ENCODE data around the gene MYO5A.
"Not testable (repeated sequence)": the region's sequence is repeated elsewhere in the genome, so short reads cannot be mapped to it uniquely, and the experiment has no call there.

The MYO5A gene

DNA sequence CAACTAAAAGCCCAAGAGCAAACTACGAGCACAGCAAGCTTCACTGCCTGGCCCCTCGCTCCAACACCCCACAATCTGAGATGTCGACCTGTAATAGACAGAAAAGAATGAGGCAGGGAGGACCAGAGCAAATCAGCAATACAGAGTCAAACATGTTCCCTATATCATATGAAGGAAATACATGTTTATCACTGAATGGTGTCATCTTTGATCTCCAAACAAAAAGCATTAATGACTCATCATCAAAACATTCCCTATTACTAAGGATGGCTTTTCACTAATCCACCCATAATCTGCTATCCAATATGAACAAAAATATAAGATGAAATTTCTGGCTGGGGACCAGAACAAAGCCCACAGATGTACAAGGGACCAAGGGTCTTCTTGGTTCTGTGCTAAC is 34.7 kb downstream of the MYO5A start:
- no peak overlapping the region for H2AFZ ChIP-seq (ENCODE audit: low read depth)
- H3K4me3 ChIP-seq (IDR thresholded peaks at IDR 0.05; ENCODE audit: insufficient read depth, low read depth, low read length), result no peak overlapping the region
- no peaks in the 10 kb centered on the region for H3K36me3 ChIP-seq (ENCODE audit: insufficient read depth)
- H3K27ac ChIP-seq, result no peak overlapping the region
- no peaks in the 10 kb centered on the region for H4K20me1 ChIP-seq (ENCODE audit: insufficient read depth)
- no peaks in the 10 kb centered on the region for H3K27me3 ChIP-seq (ENCODE audit: insufficient read depth, low read depth)
- H3K4me1 ChIP-seq (ENCODE audit: low read depth, poor library complexity, severe bottlenecking), result peaks cover 39% of the 10 kb centered on the region
- H3K9ac ChIP-seq, result no peak overlapping the region
- H3K79me2 ChIP-seq (ENCODE audit: insufficient read depth, low read depth), result peaks cover 83% of the 10 kb centered on the region
- no peak overlapping the region for H3K4me2 ChIP-seq
- TF ChIP-seq, protein P1, sequence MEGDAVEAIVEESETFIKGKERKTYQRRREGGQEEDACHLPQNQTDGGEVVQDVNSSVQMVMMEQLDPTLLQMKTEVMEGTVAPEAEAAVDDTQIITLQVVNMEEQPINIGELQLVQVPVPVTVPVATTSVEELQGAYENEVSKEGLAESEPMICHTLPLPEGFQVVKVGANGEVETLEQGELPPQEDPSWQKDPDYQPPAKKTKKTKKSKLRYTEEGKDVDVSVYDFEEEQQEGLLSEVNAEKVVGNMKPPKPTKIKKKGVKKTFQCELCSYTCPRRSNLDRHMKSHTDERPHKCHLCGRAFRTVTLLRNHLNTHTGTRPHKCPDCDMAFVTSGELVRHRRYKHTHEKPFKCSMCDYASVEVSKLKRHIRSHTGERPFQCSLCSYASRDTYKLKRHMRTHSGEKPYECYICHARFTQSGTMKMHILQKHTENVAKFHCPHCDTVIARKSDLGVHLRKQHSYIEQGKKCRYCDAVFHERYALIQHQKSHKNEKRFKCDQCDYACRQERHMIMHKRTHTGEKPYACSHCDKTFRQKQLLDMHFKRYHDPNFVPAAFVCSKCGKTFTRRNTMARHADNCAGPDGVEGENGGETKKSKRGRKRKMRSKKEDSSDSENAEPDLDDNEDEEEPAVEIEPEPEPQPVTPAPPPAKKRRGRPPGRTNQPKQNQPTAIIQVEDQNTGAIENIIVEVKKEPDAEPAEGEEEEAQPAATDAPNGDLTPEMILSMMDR (conservative IDR thresholded peaks at IDR 0.05; ENCODE audit: low read depth, low read length), result no peak

DNA sequence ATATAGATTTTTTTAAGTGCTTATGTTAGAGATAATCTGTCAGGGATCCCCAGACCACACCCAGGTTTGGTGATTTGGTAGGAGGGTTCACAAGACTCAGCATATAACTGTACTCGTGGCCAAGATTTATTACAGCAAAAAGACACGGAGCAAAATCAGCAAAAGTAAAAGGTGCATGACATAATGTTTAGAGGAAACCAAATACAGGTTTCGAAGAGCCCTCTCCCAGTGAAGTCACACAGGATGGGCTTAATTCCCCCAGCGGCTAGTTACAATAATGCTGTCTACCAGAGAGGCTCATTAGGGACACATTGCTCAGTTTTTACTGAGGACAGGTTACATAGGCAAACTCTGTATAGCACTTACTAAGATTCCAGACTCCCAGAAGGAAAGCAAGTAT is 36.5 kb downstream of the MYO5A start:
- Histone ChIP-seq H3K4me1 (ENCODE audit: low read depth, poor library complexity, severe bottlenecking) (peaks cover 38% of the 10 kb centered on the region), H3K9ac (no peak overlapping the region), H3K36me3 (ENCODE audit: insufficient read depth) (no peaks in the 10 kb centered on the region), H3K79me2 (ENCODE audit: insufficient read depth, low read depth) (peaks cover 86% of the 10 kb centered on the region), H4K20me1 (ENCODE audit: insufficient read depth) (no peaks in the 10 kb centered on the region), H3K27me3 (ENCODE audit: insufficient read depth, low read depth) (no peaks in the 10 kb centered on the region), H2AFZ (ENCODE audit: low read depth) (no peak overlapping the region), H3K4me2 (no peak overlapping the region), H3K27ac (no peak overlapping the region), H3K4me3 (IDR thresholded peaks at IDR 0.05; ENCODE audit: insufficient read depth, low read depth, low read length) (no peak overlapping the region)
- TF ChIP-seq, protein P1 (conservative IDR thresholded peaks at IDR 0.05; ENCODE audit: low read depth, low read length), result no peak

DNA sequence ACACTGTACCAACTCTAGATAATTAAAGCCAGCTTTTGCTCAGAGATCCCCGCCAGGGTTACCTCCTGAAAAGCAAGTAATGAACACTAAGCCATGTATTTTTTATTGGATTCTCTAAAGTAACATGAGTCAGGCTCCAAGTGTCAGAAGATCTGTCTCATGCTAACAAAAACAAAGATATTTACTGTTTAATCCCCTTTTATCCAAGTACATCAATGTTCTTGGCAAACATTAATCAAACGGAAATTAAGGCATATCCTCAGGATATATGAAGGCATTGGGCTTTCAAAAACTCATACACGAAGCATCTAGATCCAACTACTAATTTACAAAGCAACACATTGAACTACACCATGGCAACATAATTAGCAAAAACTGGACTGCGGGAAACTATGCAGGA is 37.2 kb downstream of the MYO5A start:
- Histone ChIP-seq H3K27ac (no peak overlapping the region), H3K4me1 (ENCODE audit: low read depth, poor library complexity, severe bottlenecking) (peaks cover 33% of the 10 kb centered on the region)
- TF ChIP-seq, protein P1 (conservative IDR thresholded peaks at IDR 0.05; ENCODE audit: low read depth, low read length), result no peak

DNA sequence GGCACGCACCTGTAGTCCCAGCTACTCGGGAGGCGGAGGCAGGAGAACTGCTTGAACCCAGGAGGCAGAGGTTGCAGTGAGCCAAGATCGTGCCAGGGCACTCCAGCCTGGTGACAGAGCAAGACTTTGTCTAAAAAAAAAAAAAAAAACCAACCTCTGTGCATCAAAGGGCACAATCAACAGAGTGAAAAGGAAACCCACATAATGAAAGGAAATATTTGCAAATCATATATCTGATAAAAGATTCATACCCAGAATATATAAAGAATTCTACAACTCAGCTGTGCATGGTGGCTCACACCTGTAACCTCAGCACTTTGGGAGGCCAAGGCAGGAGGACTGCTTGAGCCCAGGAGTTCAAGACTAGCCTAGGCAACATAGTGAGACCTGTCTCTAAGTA is 39.2 kb downstream of the MYO5A start:
- H3K4me1 ChIP-seq (ENCODE audit: low read depth, poor library complexity, severe bottlenecking), result peaks cover 50% of the 10 kb centered on the region
- H3K4me3 ChIP-seq (IDR thresholded peaks at IDR 0.05; ENCODE audit: insufficient read depth, low read depth, low read length); H4K20me1 ChIP-seq (ENCODE audit: insufficient read depth); H3K9ac ChIP-seq; H3K27ac ChIP-seq; H3K4me2 ChIP-seq; H2AFZ ChIP-seq (ENCODE audit: low read depth); H3K27me3 ChIP-seq (ENCODE audit: insufficient read depth, low read depth); H3K36me3 ChIP-seq (ENCODE audit: insufficient read depth): not testable (repeated sequence)
- peaks cover 96% of the 10 kb centered on the region for H3K79me2 ChIP-seq (ENCODE audit: insufficient read depth, low read depth)

More for the DNA sequence above, 37.2 kb downstream of the MYO5A start:
- Histone ChIP-seq H2AFZ (ENCODE audit: low read depth) (no peak overlapping the region), H3K9ac (no peak overlapping the region), H3K79me2 (ENCODE audit: insufficient read depth, low read depth) (peaks cover 93% of the 10 kb centered on the region), H3K36me3 (ENCODE audit: insufficient read depth) (no peaks in the 10 kb centered on the region), H3K27me3 (ENCODE audit: insufficient read depth, low read depth) (no peaks in the 10 kb centered on the region), H4K20me1 (ENCODE audit: insufficient read depth) (no peaks in the 10 kb centered on the region), H3K4me3 (IDR thresholded peaks at IDR 0.05; ENCODE audit: insufficient read depth, low read depth, low read length) (no peak overlapping the region), H3K4me2 (no peak overlapping the region)

DNA sequence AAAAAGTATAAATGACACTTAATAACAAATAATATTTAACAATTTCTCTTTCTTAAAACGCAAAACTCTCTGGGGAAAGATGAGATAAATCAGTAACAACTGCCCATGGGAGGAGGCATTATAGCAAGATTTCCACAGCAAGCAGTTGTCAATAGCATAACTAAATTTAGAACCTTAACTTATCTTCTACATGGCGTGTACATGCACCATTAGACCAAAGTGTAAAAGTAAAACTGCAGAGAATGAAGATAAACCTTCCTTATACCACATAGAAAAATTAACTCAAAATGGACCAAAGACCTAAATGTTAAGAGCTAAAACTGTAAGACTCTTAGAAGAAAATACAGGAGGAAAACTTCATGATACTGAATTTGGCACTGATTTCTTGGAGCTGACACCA is 39.9 kb downstream of the MYO5A start:
- TF ChIP-seq, protein P1 (conservative IDR thresholded peaks at IDR 0.05; ENCODE audit: low read depth, low read length), result no peak
- H3K79me2 ChIP-seq (ENCODE audit: insufficient read depth, low read depth), result peaks cover 96% of the 10 kb centered on the region
- no peak overlapping the region for H3K27ac ChIP-seq
- H3K9ac ChIP-seq, result no peak overlapping the region
- H3K4me3 ChIP-seq (IDR thresholded peaks at IDR 0.05; ENCODE audit: insufficient read depth, low read depth, low read length), result no peak overlapping the region
- H3K4me2 ChIP-seq, result no peak overlapping the region
- H4K20me1 ChIP-seq (ENCODE audit: insufficient read depth), result no peaks in the 10 kb centered on the region
- no peak overlapping the region for H2AFZ ChIP-seq (ENCODE audit: low read depth)
- H3K36me3 ChIP-seq (ENCODE audit: insufficient read depth), result no peaks in the 10 kb centered on the region
- H3K4me1 ChIP-seq (ENCODE audit: low read depth, poor library complexity, severe bottlenecking), result peaks cover 56% of the 10 kb centered on the region
- no peaks in the 10 kb centered on the region for H3K27me3 ChIP-seq (ENCODE audit: insufficient read depth, low read depth)

Measured in KMS-11 (cell line).